Liver (tissue), 9 donors: ENCODE results near the gene TMEM114. TPM values are rescaled to one million over a fixed set of nuclear protein-coding genes. Genes with fewer than 3 reads are reported as not detected.

Experiments
- DNase-seq: peaks from one replicate; pipeline ENCODE4 v3.0.0-alpha.2; 2017; ENCODE audit warnings: low spot score
- H3K27ac ChIP-seq, 2 donors: one replicate each; pipeline ENCODE4 v1.7.0; 2013; ENCODE audit warnings: inconsistent platforms in 2 of 2, low read length in 2 of 2, control low read depth in 1 of 2, low read depth in 1 of 2, mild to moderate bottlenecking in 1 of 2
- H3K27me3 ChIP-seq, 4 donors: one replicate each; pipeline versions ENCODE4 v1.6.1 to v1.7.0; 2013; ENCODE audit warnings: low read length in 3 of 4, inconsistent platforms in 1 of 4, mild to moderate bottlenecking in 1 of 4, moderate library complexity in 1 of 4; ENCODE audit not compliant: control insufficient read depth in 4 of 4, insufficient read depth in 4 of 4
- H3K36me3 ChIP-seq, 4 donors: one replicate each; pipeline versions ENCODE4 v1.6.1 to v1.7.0; 2013; ENCODE audit warnings: low read length in 3 of 4, mild to moderate bottlenecking in 3 of 4, low read depth in 1 of 4, moderate library complexity in 1 of 4; ENCODE audit not compliant: control insufficient read depth in 4 of 4, insufficient read depth in 3 of 4
- H3K4me1 ChIP-seq, 4 donors: one replicate each; pipeline versions ENCODE4 v1.6.1 to v1.7.0; 2013; ENCODE audit warnings: low read length in 3 of 4, mild to moderate bottlenecking in 3 of 4, moderate library complexity in 1 of 4; ENCODE audit not compliant: control insufficient read depth in 4 of 4, insufficient read depth in 4 of 4
- H3K4me3 ChIP-seq, 3 donors: one replicate each; pipeline versions ENCODE4 v1.6.1 to v1.7.0; 2013; ENCODE audit warnings: low read length in 3 of 3, control low read depth in 1 of 3, low read depth in 1 of 3, mild to moderate bottlenecking in 1 of 3
- H3K9ac ChIP-seq, 2 donors: one replicate each; pipeline ENCODE4 v1.7.0; 2013; ENCODE audit warnings: low read length in 2 of 2, mild to moderate bottlenecking in 2 of 2, moderate library complexity in 2 of 2, control low read depth in 1 of 2, low read depth in 1 of 2
- H3K9me3 ChIP-seq, 4 donors: one replicate each; pipeline versions ENCODE4 v1.6.1 to v1.7.0; 2013; ENCODE audit warnings: low read length in 3 of 4; ENCODE audit not compliant: control insufficient read depth in 4 of 4
- ATF3 ChIP-seq: IDR thresholded peaks from 2 replicates; pipeline ENCODE4 v1.6.1; 2016; ENCODE audit warnings: antibody characterized with exemption
- EGR1 ChIP-seq, 2 donors: IDR thresholded peaks; 2 replicates each; pipeline ENCODE4 v1.6.1; 2016 to 2018; ENCODE audit warnings: antibody characterized with exemption in 2 of 2, low read depth in 2 of 2
- FOXA1 ChIP-seq: IDR thresholded peaks from 2 replicates; pipeline ENCODE4 v1.6.1; 2016; ENCODE audit warnings: antibody characterized with exemption
- FOXA2 ChIP-seq: IDR thresholded peaks from 2 replicates; pipeline ENCODE4 v1.6.1; 2016; ENCODE audit warnings: antibody characterized with exemption
- GABPA ChIP-seq, 2 donors: IDR thresholded peaks in 1 of 2; conservative IDR thresholded peaks in 1 of 2; 2 replicates each; pipeline ENCODE4 v1.6.1; 2016; ENCODE audit warnings: antibody characterized with exemption in 2 of 2, mild to moderate bottlenecking in 1 of 2, moderate library complexity in 1 of 2
- HNF4A ChIP-seq, 2 donors: conservative IDR thresholded peaks; 2 replicates each; pipeline ENCODE4 v1.6.1; 2016; ENCODE audit warnings: antibody characterized with exemption in 2 of 2, mild to moderate bottlenecking in 2 of 2
- HNF4G ChIP-seq: IDR thresholded peaks from 2 replicates; pipeline ENCODE4 v1.6.1; 2016; ENCODE audit warnings: antibody characterized with exemption
- JUND ChIP-seq, 2 donors: IDR thresholded peaks; 2 replicates each; pipeline ENCODE4 v1.6.1; 2016; ENCODE audit warnings: antibody characterized with exemption in 2 of 2
- MAX ChIP-seq: IDR thresholded peaks from 2 replicates; pipeline ENCODE4 v1.6.1; 2016; ENCODE audit warnings: antibody characterized with exemption
- NR2F2 ChIP-seq: IDR thresholded peaks from 2 replicates; pipeline ENCODE4 v1.6.1; 2016; ENCODE audit warnings: antibody characterized with exemption
- REST ChIP-seq: IDR thresholded peaks from 2 replicates; pipeline ENCODE4 v1.6.1; 2016; ENCODE audit warnings: antibody characterized with exemption, mild to moderate bottlenecking
- SP1 ChIP-seq: IDR thresholded peaks from 2 replicates; pipeline ENCODE4 v1.6.1; 2018; ENCODE audit warnings: antibody characterized with exemption, mild to moderate bottlenecking
- YY1 ChIP-seq: IDR thresholded peaks from 2 replicates; pipeline ENCODE4 v1.6.1; 2016; ENCODE audit warnings: antibody characterized with exemption, mild to moderate bottlenecking
- WGBS: extraction: QIAGEN DNeasy Blood & Tissue Kit; methylation state at CpG from one replicate; pipeline ENCODE4 v1.1.7; 2013; 5-methylcytosine and 5-hydroxymethylcytosine counted together
- polyA plus RNA-seq, 2 donors: library from polyadenylated mRNA; stranded (reverse) in 1 of 2; unstranded in 1 of 2; fragments of 200-250 nt in 1 of 2; fragments of >200 nt in 1 of 2; fragmentation: Nextera tagmentation in 1 of 2; extraction: Ambion mirVana in 1 of 2; gene quantifications; one replicate each; pipeline versions ENCODE4 v1.2.1 to v1.2.3, GENCODE V29; 2013 to 2015
- total RNA-seq, 2 donors: library from RNA; depleted of rRNA; stranded (reverse); fragments of >200 nt; gene quantifications; one replicate each; pipeline ENCODE4 v1.2.3, GENCODE V29; 2014
- donor health status: healthy.
- donor health status: healthy.
- donor health status: healthy.
- donor health status: healthy.
- donor health status: healthy.

Gene TMEM114
- total and polyA plus RNA-seq, 4 donors, result not detected

GRCh38 chr16:8594149-8594666, 3.9 kb upstream of the TMEM114 start:
- WGBS, result 65% methylated on average over 9 of the region's 9 CpGs
- no peak for DNase-seq

GRCh38 chr16:8591451-8591850, 1.1 kb upstream of the TMEM114 start:
- no peak overlapping the region for H3K27ac ChIP-seq
- TF ChIP-seq GABPA (IDR thresholded peaks at IDR 0.05 in 1 of 2, conservative IDR thresholded peaks at IDR 0.05 in 1 of 2) (no peak), FOXA2 (no peak), HNF4A (conservative IDR thresholded peaks at IDR 0.05) (no peak), EGR1 (IDR thresholded peaks at IDR 0.05; ENCODE audit: low read depth in 2 of 2) (no peak), JUND (IDR thresholded peaks at IDR 0.05) (no peak), MAX (no peak), REST (no peak)
- 94% methylated on average over 3 of the region's 3 CpGs for WGBS
- peaks cover 0 to 2% (median under 1%) of the 10 kb centered on the region in 4 donors for H3K9me3 ChIP-seq
- H3K9ac ChIP-seq, result no peak overlapping the region
- peaks cover 0 to 12% (median 3%) of the 10 kb centered on the region in 4 donors for H3K27me3 ChIP-seq
- DNase-seq, result no peak
- peaks cover 0 to 15% (median 6%) of the 10 kb centered on the region in 4 donors for H3K4me1 ChIP-seq
- H3K36me3 ChIP-seq, result no peaks in the 10 kb centered on the region
- no peak overlapping the region for H3K4me3 ChIP-seq

More at GRCh38 chr16:8594149-8594666, 3.9 kb upstream of the TMEM114 start:
- Histone ChIP-seq H3K4me1 (peaks cover 0 to 12% (median 4%) of the 10 kb centered on the region in 4 donors), H3K27ac (no peak overlapping the region), H3K4me3 (no peak overlapping the region), H3K9ac (no peak overlapping the region), H3K9me3 (peaks cover 0 to 4% (median 1%) of the 10 kb centered on the region in 4 donors), H3K27me3 (peaks cover 0 to 6% (median 3%) of the 10 kb centered on the region in 4 donors), H3K36me3 (no peaks in the 10 kb centered on the region)
- TF ChIP-seq REST, result no peak
- no peak for TF ChIP-seq GABPA (IDR thresholded peaks at IDR 0.05 in 1 of 2, conservative IDR thresholded peaks at IDR 0.05 in 1 of 2)
- no peak for TF ChIP-seq HNF4A (conservative IDR thresholded peaks at IDR 0.05)
- TF ChIP-seq ATF3, result no peak
- TF ChIP-seq YY1, result no peak
- no peak for TF ChIP-seq SP1
- no peak for TF ChIP-seq HNF4G
- TF ChIP-seq MAX, result no peak
- TF ChIP-seq NR2F2, result no peak
- TF ChIP-seq FOXA1, result no peak
